Parathyroid adenoma (tissue), 2 donors: Measurements from ENCODE around the gene PLPPR1.

ENCODE experiments used
- H2AFZ ChIP-seq: fragments of 300-600 bp; sonication (generic); one replicate; pipeline ENCODE4 v1.7.0; 2017; ENCODE audit warnings: antibody characterized with exemption, mild to moderate bottlenecking
- H3K27ac ChIP-seq: fragments of 300-600 bp; sonication (generic); one replicate; pipeline ENCODE4 v1.7.0; 2017
- H3K27me3 ChIP-seq: fragments of 300-600 bp; sonication (generic); one replicate; pipeline ENCODE4 v1.7.0; 2017; ENCODE audit warnings: low read length; ENCODE audit not compliant: control insufficient read depth, insufficient read depth
- H3K36me3 ChIP-seq: fragments of 300-600 bp; sonication (generic); one replicate; pipeline ENCODE4 v1.7.0; 2017; ENCODE audit warnings: low read length; ENCODE audit not compliant: control insufficient read depth, insufficient read depth
- H3K4me1 ChIP-seq: fragments of 300-600 bp; sonication (generic); one replicate; pipeline ENCODE4 v1.7.0; 2017; ENCODE audit warnings: control low read depth
- H3K4me2 ChIP-seq: fragments of 300-600 bp; sonication (generic); one replicate; pipeline ENCODE4 v1.7.0; 2017; ENCODE audit warnings: low read length
- H3K4me3 ChIP-seq: fragments of 300-600 bp; sonication (generic); one replicate; pipeline ENCODE4 v1.7.0; 2017; ENCODE audit warnings: low read depth, low read length
- H3K79me2 ChIP-seq: fragments of 300-600 bp; sonication (generic); one replicate; pipeline ENCODE4 v1.7.0; 2017; ENCODE audit warnings: control low read depth
- H3K9ac ChIP-seq: fragments of 300-600 bp; sonication (generic); one replicate; pipeline ENCODE4 v1.7.0; 2017; ENCODE audit warnings: mild to moderate bottlenecking
- H3K9me3 ChIP-seq: fragments of 300-600 bp; sonication (generic); one replicate; pipeline ENCODE4 v1.7.0; 2017; ENCODE audit warnings: low read length; ENCODE audit not compliant: control insufficient read depth
- TF ChIP-seq, protein P1 (sequence below): fragments of 300-600 bp; sonication (generic); IDR thresholded peaks from one replicate; pipeline ENCODE4 v1.7.0; 2017; ENCODE audit warnings: antibody characterized with exemption, mild to moderate bottlenecking
- donor health status: primary hyperparathyroidism.

PLPPR1 gene

DNA sequence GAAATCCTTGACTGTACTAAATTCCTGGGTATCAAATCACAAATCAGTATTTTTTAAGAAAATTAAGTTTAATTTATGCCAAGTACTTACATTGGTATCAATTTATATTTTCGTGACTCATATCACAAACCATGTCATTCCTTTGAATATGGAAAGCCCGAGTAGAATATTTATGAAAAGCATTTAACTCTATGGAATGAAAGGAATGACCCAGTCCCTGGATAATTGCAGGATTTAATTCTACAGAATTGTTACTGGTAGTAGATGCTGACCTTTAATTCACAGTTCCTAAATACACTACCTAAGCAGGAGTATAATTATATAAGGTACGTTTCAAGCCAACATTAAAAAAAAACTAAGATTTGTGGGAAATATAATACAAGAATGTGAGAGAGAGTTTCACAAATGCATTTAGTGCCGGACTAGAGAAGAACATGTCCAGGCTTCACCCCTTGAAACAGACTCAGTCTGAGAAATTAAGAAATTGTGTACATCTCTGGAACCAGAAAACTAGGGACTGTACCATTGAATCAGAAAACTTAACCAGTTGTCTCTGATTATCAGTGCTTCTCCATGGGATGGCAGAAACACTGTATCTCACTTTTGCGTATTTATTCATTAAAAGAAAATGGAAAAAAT is 28.5 kb upstream of the PLPPR1 start:
- TF ChIP-seq, protein P1, sequence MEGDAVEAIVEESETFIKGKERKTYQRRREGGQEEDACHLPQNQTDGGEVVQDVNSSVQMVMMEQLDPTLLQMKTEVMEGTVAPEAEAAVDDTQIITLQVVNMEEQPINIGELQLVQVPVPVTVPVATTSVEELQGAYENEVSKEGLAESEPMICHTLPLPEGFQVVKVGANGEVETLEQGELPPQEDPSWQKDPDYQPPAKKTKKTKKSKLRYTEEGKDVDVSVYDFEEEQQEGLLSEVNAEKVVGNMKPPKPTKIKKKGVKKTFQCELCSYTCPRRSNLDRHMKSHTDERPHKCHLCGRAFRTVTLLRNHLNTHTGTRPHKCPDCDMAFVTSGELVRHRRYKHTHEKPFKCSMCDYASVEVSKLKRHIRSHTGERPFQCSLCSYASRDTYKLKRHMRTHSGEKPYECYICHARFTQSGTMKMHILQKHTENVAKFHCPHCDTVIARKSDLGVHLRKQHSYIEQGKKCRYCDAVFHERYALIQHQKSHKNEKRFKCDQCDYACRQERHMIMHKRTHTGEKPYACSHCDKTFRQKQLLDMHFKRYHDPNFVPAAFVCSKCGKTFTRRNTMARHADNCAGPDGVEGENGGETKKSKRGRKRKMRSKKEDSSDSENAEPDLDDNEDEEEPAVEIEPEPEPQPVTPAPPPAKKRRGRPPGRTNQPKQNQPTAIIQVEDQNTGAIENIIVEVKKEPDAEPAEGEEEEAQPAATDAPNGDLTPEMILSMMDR, result no peak
- H3K4me2 ChIP-seq, result no peak overlapping the region
- H3K4me3 ChIP-seq, result no peak overlapping the region
- H3K9ac ChIP-seq, result no peak overlapping the region
- no peak overlapping the region for H3K27ac ChIP-seq
- no peaks in the 10 kb centered on the region for H3K79me2 ChIP-seq
- H3K27me3 ChIP-seq, result no peaks in the 10 kb centered on the region
- H2AFZ ChIP-seq, result no peak overlapping the region
- H3K4me1 ChIP-seq, result no peaks in the 10 kb centered on the region
- H3K36me3 ChIP-seq, result no peaks in the 10 kb centered on the region
- no peaks in the 10 kb centered on the region for H3K9me3 ChIP-seq

- Histone ChIP-seq H3K4me2 (no peak overlapping the region), H3K27ac (no peak overlapping the region), H2AFZ (no peak overlapping the region), H3K36me3 (no peaks in the 10 kb centered on the region), H3K79me2 (no peaks in the 10 kb centered on the region), H3K27me3 (no peaks in the 10 kb centered on the region), H3K9ac (no peak overlapping the region), H3K4me1 (no peaks in the 10 kb centered on the region), H3K4me3 (no peak overlapping the region), H3K9me3 (no peaks in the 10 kb centered on the region)
- TF ChIP-seq, protein P1, result no peak
Observed at GRCh38 chr9:101005246-101005645, 23.3 kb upstream of the PLPPR1 start.

DNA sequence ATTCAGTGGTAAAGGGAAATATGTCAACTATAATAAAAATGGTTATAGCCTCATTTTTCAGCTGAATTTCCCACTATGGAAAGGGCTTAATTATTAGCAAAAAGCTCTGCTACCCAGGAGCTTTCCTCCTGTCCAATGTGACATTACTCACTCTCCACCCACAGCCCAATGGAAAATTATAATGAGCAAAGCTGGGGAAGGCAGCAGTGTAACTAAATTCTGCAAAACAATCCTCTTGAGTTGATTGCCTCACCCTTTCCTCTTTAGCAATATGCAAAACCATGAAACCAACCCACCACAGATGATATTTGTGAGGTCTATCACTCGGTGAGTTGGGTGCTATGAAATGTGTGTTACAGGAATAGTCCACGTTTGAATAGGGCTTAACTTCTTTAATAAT is 14.0 kb upstream of the PLPPR1 start:
- no peaks in the 10 kb centered on the region for H3K4me1 ChIP-seq
- H3K27me3 ChIP-seq, result no peaks in the 10 kb centered on the region
- H3K27ac ChIP-seq, result no peak overlapping the region
- H3K79me2 ChIP-seq, result no peaks in the 10 kb centered on the region
- TF ChIP-seq, protein P1, result no peak
- no peak overlapping the region for H3K4me3 ChIP-seq
- no peak overlapping the region for H3K4me2 ChIP-seq
- no peaks in the 10 kb centered on the region for H3K36me3 ChIP-seq
- no peak overlapping the region for H2AFZ ChIP-seq
- no peaks in the 10 kb centered on the region for H3K9me3 ChIP-seq
- H3K9ac ChIP-seq, result no peak overlapping the region

DNA sequence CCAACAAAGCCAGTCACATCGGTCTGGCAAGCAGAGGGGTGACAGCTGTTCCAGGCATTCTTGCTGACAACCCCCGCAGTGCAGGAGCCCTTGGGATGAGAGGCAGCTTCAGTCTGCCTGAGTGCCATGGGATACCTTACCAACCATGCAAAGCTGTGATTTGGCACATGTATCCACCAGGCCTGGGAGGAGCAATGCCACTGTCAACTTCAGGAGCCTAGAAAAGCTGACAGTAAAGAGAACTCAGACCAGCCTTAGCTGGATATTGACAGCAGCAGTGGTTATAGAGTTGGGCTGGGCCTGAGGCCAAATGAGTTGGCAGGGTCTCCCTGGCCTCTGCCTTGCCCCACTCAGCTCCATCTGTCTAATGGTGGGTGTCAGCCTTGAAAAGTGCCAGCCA is 10.1 kb upstream of the PLPPR1 start:
- H3K9ac ChIP-seq, result no peak overlapping the region
- H3K27me3 ChIP-seq, result no peaks in the 10 kb centered on the region
- no peaks in the 10 kb centered on the region for H3K79me2 ChIP-seq
- H3K4me2 ChIP-seq, result no peak overlapping the region
- H3K4me3 ChIP-seq, result no peak overlapping the region
- no peaks in the 10 kb centered on the region for H3K36me3 ChIP-seq
- TF ChIP-seq, protein P1, result no peak
- no peaks in the 10 kb centered on the region for H3K9me3 ChIP-seq
- no peak overlapping the region for H2AFZ ChIP-seq
- no peak overlapping the region for H3K27ac ChIP-seq
- no peaks in the 10 kb centered on the region for H3K4me1 ChIP-seq

DNA sequence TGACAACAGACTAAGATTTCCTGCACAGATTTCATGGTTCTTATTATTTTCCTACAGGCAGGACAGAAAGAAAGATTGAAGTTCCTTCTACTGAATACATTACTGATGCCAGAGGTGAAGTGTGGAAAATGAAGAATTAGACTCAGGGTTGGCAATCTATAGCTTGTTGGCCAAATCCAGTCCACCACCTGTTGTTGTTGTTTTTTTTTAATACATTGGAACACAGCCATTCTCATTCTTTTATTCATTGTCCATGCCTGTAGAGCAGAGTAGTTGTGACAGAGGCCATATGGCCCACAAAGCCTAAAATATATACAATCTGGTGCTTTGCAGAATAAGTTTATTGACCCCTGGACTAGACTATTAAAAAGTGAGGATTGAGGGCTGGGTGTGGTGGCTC is 5.8 kb upstream of the PLPPR1 start:
- Histone ChIP-seq H3K36me3 (no peaks in the 10 kb centered on the region), H3K27ac (no peak overlapping the region), H3K27me3 (no peaks in the 10 kb centered on the region), H3K9me3 (no peaks in the 10 kb centered on the region), H3K4me1 (no peaks in the 10 kb centered on the region), H3K9ac (no peak overlapping the region), H2AFZ (no peak overlapping the region), H3K4me2 (no peak overlapping the region), H3K4me3 (no peak overlapping the region), H3K79me2 (no peaks in the 10 kb centered on the region)
- TF ChIP-seq, protein P1, result no peak
